VCaP (cell line): ENCODE measurements around the gene RAD18.

Experiments
- H3K27ac ChIP-seq: fragments of 450-650 bp; 2 replicates; pipeline ENCODE4 v1.5.1; 2017
- TF ChIP-seq, protein P1 (sequence below): fragments of 450-650 bp; conservative IDR thresholded peaks from 2 replicates; pipeline ENCODE4 v1.5.1; 2017; ENCODE audit warnings: mild to moderate bottlenecking, moderate library complexity

RAD18 gene

GRCh38 chr3:8942746-8943488 is 20.4 kb downstream of the RAD18 start:
- TF ChIP-seq, protein P1, sequence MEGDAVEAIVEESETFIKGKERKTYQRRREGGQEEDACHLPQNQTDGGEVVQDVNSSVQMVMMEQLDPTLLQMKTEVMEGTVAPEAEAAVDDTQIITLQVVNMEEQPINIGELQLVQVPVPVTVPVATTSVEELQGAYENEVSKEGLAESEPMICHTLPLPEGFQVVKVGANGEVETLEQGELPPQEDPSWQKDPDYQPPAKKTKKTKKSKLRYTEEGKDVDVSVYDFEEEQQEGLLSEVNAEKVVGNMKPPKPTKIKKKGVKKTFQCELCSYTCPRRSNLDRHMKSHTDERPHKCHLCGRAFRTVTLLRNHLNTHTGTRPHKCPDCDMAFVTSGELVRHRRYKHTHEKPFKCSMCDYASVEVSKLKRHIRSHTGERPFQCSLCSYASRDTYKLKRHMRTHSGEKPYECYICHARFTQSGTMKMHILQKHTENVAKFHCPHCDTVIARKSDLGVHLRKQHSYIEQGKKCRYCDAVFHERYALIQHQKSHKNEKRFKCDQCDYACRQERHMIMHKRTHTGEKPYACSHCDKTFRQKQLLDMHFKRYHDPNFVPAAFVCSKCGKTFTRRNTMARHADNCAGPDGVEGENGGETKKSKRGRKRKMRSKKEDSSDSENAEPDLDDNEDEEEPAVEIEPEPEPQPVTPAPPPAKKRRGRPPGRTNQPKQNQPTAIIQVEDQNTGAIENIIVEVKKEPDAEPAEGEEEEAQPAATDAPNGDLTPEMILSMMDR: no peak
- H3K27ac ChIP-seq: no peak overlapping the region

GRCh38 chr3:8942115-8942514 is 21.2 kb downstream of the RAD18 start:
- no peak overlapping the region for H3K27ac ChIP-seq
- TF ChIP-seq, protein P1: no peak

DNA sequence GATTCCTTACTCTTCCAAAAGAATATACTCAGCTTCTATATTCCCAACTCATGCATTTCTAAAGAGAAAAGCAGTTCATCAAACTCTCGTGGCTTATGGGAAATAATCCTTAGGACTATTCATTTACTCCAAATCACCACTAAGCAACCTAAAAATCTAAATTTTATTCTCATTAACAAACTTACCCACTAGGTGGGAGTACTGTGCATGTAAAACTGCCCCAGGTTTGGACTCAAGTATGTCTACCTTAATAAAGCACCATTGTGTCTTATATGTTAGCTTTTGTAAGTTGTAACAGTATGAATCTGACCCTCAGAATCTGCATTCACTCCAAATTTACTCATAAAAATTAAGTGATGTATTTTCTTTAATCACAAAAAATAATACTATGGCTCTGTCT is 25.3 kb downstream of the RAD18 start:
- peak overlapping the region; percentile 60 for H3K27ac ChIP-seq

DNA sequence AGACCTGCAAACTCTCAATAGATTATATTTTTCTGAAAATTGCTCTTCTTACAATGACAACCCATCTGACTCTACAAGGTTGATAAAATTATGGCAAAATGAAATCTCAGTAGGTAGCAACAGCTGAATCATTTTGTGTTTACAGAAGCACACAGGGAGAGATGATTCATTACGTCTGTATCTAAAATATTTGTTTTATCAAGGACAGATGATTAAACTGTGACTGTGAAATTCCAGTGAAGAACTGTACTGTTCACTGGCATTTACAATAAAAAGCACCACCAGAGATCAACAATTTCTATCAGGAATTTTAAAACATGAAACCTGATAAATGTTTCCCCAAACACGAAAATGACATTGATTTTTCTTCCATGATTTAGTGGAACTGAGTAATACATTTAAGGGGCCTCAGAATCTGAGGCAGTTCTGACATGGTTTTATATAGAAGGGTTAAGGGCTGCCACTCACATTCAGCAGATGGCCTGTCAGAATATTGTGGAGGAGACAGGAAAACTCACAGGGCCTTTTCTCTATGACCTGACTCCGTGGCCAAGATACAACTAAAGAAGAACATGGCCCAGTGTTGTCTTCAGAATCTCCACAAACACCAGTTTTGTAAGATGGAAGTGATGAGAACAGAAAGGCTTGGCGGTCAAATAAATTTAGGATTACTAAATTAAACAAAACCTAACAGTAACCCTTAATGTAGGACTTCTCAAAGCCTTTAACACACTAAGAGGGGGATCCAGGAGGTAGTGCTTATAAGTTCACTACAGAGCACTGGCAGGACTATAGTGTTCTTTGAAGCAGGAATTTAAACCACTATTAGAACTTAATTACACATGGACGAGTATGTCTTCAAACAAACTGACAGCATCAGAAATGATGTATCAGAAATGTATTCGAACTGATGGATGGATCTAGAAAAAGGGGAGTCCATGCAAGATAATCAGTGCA is 25.9 kb downstream of the RAD18 start:
- TF ChIP-seq, protein P1: no peak
- peak overlapping the region; percentile 60 for H3K27ac ChIP-seq

More for the DNA sequence above, 25.3 kb downstream of the RAD18 start:
- TF ChIP-seq, protein P1: peak; percentile 71

DNA sequence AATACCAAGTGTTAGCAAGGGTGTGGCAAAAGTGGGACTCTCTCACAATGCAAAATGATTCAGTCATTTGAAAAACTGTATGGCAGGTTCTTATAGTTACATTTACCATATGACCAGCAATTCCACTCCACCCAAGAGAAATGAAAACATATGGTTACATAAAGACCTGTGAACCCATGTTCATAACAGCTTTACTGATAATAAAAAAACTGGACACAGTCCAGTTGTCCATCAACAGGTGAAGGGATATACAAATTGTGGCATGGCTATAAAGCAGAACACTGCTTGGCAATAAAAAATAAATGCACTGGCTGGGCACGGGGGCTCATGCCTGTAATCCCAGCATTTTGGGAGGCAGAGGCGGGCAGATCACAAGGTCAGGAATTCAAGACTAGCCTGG is 30.8 kb downstream of the RAD18 start:
- TF ChIP-seq, protein P1: no peak
- no peak overlapping the region; the same call in 1 of the 2 replicates for H3K27ac ChIP-seq

DNA sequence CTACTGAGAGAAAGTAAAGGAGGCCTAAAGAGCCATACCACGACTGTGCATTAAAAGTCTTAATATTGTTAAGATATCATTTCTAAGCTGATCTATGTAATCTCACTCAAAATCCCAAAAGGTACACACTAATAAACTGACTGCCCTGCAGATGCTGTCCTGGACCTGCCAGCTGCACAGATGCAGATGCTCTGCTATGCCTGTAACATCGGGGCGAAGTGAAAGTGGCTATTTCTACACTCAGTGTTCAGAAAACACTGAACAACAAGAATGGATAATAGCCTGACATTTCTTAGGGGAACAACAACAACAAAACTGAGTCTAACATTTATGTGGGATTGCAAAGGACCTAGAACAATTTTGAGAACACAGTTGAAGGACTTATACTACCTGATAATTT is 31.9 kb downstream of the RAD18 start:
- TF ChIP-seq, protein P1: no peak

GRCh38 chr3:8929860-8930259 is 33.4 kb downstream of the RAD18 start:
- no peak overlapping the region; the same call in 1 of the 2 replicates for H3K27ac ChIP-seq
- TF ChIP-seq, protein P1: no peak

More for the DNA sequence above, 31.9 kb downstream of the RAD18 start:
- peak overlapping the region; percentile 19; the same call in 1 of the 2 replicates for H3K27ac ChIP-seq
